ENCODE measurements around the gene FBXW11.

DNA sequence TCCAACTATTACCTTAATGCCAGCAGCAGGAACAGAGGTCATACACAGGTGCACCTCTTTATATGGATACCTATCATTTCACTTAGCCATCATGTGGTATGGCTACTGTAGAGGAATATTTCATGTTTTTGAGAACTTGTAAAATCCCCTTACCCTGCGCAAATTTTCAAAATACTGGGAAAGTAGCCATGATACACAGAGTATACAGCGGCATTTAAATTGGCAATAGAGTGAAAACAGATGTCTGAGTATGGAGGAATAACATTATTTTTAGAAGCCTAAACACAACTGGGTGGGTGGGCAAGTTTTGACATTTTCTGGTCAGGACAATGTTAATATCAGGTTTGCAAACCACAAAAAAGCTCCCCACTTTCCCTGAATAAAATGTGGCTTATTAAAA is 111.4 kb downstream of the FBXW11 start:
- TF ChIP-seq, protein P1, sequence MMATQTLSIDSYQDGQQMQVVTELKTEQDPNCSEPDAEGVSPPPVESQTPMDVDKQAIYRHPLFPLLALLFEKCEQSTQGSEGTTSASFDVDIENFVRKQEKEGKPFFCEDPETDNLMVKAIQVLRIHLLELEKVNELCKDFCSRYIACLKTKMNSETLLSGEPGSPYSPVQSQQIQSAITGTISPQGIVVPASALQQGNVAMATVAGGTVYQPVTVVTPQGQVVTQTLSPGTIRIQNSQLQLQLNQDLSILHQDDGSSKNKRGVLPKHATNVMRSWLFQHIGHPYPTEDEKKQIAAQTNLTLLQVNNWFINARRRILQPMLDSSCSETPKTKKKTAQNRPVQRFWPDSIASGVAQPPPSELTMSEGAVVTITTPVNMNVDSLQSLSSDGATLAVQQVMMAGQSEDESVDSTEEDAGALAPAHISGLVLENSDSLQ (IDR thresholded peaks at IDR 0.05) = no peak
- no peak for TF ChIP-seq NFRKB (IDR thresholded peaks at IDR 0.05)
- no peak for TF ChIP-seq FOXA1 (IDR thresholded peaks at IDR 0.05)
- TF ChIP-seq BHLHE40 (IDR thresholded peaks at IDR 0.05; ENCODE audit: borderline replicate concordance) = no peak
- no peak for TF ChIP-seq ARNT (IDR thresholded peaks at IDR 0.05)
